GM21717 (cell line): ENCODE measurements around the gene GTPBP10.
"Not testable (repeated sequence)": the region's sequence is repeated elsewhere in the genome, so short reads cannot be mapped to it uniquely, and the experiment has no call there.

Source experiments
- ATAC-seq: cut with Tn5 transposase; IDR thresholded peaks from one replicate; pipeline ENCODE4 v1.9.1; 2021; ENCODE audit warnings: mild to moderate bottlenecking, moderate library complexity; ENCODE audit not compliant: unreplicated experiment

Gene GTPBP10, protein sequence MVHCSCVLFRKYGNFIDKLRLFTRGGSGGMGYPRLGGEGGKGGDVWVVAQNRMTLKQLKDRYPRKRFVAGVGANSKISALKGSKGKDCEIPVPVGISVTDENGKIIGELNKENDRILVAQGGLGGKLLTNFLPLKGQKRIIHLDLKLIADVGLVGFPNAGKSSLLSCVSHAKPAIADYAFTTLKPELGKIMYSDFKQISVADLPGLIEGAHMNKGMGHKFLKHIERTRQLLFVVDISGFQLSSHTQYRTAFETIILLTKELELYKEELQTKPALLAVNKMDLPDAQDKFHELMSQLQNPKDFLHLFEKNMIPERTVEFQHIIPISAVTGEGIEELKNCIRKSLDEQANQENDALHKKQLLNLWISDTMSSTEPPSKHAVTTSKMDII

GRCh38 chr7:90346336-90347125 lies at the start of gene GTPBP10:
GTPBP10 (plus strand) TSS chr7:90346716; CDS start chr7:90346742, 26 bp downstream.
- peak; percentile 97 for ATAC-seq

DNA sequence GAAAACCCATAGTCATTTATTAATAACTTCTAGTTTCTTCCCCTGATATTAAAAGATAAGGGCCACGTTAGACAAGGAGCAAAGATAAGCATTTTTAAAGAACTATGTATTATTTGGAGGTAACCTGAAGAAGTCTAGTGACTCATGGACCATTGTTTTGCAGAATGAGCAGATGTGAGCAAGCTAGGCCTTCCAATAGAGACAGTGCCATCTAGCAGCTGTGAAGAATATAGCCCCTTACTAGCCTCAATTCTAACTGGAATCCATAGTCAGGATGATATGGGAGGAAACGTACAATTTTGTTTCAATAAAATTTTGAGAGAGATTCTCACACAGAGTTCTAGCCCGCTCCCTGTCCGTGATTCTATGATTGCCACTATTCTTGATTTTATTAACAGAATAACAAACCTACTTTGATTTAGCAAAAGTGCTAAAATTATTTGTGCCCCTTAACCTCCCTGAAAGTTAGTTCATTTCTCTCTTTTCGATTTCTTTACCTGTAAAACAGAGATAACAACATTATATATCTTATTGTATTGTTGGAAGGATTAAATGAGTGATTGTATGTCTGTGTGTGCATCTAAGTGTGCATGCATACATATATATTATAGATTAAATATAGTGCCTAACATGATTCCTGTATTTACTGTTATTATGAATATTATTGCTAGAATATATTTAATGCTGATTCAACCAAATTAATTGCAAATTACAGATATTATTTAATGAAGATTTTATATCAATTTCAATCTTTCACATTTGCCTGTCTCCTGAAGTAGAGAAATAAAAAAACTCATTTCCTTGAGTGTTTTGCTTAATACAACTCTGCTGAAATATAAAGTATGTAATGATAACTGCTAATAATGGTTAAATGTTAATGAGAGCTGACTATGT lies 48.1 kb upstream of the GTPBP10 start:
- ATAC-seq, result peak; percentile 88

DNA sequence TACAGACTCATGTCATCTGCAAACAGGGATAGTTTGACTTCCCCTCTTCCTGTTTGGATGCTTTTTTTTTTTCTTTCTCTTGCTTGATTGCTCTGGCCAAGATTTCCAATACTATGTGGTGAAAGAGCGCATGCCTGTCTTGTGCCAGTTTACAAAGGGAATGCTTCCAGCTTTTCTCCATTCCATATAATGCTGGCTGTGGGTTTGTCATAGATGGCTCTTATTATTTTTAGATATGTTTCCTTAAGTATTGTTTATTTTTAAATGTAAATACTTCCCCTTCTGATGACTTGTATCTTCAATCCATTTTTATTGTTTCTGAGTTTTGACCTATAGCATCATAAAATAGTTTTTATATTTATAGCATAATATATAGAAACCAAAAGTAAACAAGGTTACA lies 43.3 kb upstream of the GTPBP10 start:
- no peak for ATAC-seq

- no peak for ATAC-seq
Measured at GRCh38 chr7:90309872-90310271, 36.6 kb upstream of the GTPBP10 start.

- ATAC-seq, result no peak
Measured at GRCh38 chr7:90311175-90311574, 35.3 kb upstream of the GTPBP10 start.

GRCh38 chr7:90312745-90313144 lies 33.8 kb upstream of the GTPBP10 start:
- no peak for ATAC-seq

- ATAC-seq, result no peak
Measured at GRCh38 chr7:90313907-90314306, 32.6 kb upstream of the GTPBP10 start.

- no peak for ATAC-seq
Measured at GRCh38 chr7:90320014-90320413, 26.5 kb upstream of the GTPBP10 start.

- no peak for ATAC-seq
Measured at GRCh38 chr7:90320418-90320800, 26.1 kb upstream of the GTPBP10 start.

DNA sequence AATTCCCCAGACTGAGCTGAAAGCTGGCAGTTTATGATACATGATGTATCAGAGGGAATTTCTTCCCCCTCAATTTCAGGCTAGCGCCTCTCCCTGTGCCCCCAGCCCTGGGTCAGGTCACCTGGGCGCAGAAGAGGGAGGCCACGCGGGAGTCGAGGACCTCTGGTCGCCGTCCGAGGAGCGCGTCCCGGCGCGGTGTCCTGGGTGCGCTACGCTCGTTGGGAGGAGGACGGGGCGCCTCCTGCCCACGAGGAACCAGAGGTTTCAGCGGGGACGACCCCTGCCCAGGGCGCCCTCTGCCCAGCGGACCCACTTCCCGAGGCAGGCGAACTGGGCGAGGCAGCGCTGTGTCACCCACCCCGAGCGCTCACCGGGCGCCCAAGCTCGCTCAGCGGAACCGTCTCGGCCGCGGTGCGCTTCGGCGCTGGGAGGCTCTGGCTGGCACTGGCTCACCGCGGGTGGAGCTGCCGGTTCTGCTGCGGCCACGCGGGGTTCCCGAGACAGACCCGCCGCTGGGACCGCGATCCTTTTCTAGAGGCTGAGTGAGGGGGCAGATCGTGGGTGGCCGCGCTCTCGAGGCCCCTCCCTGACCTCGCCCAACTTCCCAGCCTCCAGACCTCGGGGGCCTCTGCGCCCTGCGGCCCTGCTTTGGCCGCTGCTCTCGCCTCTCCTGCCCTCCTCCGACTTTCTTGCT lies 25.6 kb upstream of the GTPBP10 start, which contains the start of gene FAM237B:
TSS of gene FAM237B (minus strand) at position 504 of the 694 bp plus-strand sequence. CDS start 1,556 bp downstream, outside the sequence.
- no peak for ATAC-seq

- no peak for ATAC-seq
Measured at GRCh38 chr7:90322837-90323236, 23.7 kb upstream of the GTPBP10 start.

DNA sequence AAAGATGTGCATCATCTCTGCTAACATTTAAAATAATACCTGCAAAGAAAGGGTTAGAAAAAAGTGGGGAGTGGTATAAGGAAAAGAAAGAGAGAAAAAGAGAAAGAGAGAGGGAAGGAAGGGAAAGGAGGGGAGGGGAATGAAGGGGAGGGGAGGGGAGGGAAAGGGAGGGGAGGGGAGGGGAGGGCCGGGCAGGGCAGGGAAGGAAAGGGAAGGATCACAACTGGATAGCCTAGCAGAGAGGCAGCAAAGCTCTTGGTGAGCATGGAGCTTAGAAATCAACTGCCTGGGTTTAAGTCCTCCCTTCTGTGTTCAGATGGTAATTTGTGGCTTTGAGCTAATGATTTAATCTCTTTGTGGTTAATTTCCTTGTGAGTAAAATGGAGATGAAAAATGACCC lies 20.0 kb upstream of the GTPBP10 start:
- ATAC-seq, result no peak

DNA sequence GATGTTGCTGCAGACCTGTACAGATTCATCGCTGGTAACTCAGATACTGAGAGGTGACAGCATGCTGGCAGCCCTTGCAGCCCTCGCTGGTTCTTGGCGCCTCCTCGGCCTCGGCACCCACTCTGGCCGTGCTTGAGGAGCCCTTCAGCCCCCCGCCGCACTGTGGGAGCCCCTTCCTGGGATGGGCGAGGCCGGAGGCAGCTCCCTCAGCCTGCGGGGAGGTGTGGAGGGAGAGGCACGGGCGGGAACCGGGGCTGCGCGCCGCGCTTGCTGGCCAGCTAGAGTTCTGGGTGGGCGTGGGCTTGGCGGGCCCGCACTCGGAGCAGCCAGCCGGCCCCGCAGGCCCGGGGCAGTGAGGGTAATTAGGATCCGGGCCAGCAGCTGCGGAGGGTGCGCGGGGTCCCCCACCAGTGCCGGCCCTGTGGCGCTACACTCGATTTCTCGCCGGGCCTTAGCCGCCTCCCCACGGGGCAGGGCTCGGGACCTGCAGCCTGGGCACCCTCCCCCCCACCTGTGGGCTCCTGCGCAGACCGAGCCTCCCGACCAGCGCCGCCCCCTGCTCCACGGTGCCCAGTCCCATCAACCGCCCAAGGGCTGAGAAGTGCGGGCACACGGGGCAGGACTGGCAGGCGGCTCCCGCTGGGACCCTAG lies 12.2 kb upstream of the GTPBP10 start:
- no peak for ATAC-seq

- ATAC-seq, result not testable (repeated sequence)
Measured at GRCh38 chr7:90334926-90335325, 11.6 kb upstream of the GTPBP10 start.

DNA sequence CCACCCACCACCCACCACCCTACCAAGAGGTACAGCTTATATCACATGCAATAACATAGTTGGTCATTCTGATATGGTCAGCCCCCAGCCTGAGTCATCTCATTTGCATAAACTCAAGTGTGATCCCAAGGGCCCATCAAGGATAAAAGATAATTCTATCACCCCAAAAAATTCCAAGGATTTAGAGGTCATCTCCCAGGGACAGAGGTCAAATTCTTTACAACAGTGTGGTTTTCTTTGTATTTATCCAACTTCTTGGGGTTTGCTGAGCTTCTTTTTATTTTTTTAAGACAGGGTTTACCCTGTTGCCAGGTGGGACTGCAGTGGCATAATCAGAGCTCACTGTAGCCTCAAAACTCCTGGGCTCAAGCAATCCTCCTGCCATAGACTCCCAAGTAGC lies 9.4 kb upstream of the GTPBP10 start:
- ATAC-seq, result no peak

- ATAC-seq, result no peak
Measured at GRCh38 chr7:90345016-90345415, 1.5 kb upstream of the GTPBP10 start.

- ATAC-seq, result peak; percentile 4
Measured at GRCh38 chr7:90345595-90346335, 751 bp upstream of the GTPBP10 start.

GRCh38 chr7:90347759-90348158 lies 1.2 kb downstream of the GTPBP10 start:
- no peak for ATAC-seq

- ATAC-seq, result no peak
Measured at GRCh38 chr7:90349305-90349704, 2.8 kb downstream of the GTPBP10 start.
